BJ (cell line): ENCODE measurements around the gene GBP7. TPM values are rescaled to one million over a fixed set of nuclear protein-coding genes. Genes with fewer than 3 reads are reported as not detected.

Experiments
- CTCF ChIA-PET: fragments of 350-600 bp; formaldehyde crosslinking; extraction: SDS; loops from one replicate; lab custom pipeline; 2021; ENCODE audit warnings: antibody characterized with exemption, inconsistent platforms; lab: Yijun Ruan, JAX
- POLR2A ChIA-PET: fragments of 300-600 bp; sonication (Branson Sonifier 250); formaldehyde crosslinking; extraction: SDS; loops from one replicate; lab custom pipeline; 2021; ENCODE audit warnings: antibody characterized with exemption; lab: Charles Lee
- DNase-seq: peaks from one replicate; pipeline ENCODE4 v3.0.0-alpha.2; 2011; ENCODE audit warnings: low read depth
- H3K27me3 ChIP-seq: 2 replicates; pipeline ENCODE4 v1.6.0; 2011; ENCODE audit warnings: low read length; ENCODE audit not compliant: control insufficient read depth, insufficient read depth
- H3K36me3 ChIP-seq: 2 replicates; pipeline ENCODE4 v1.5.1; 2011; ENCODE audit warnings: low read length; ENCODE audit not compliant: control insufficient read depth, insufficient read depth
- H3K4me3 ChIP-seq: 2 replicates; pipeline ENCODE4 v1.5.1; 2011; ENCODE audit warnings: low read depth, mild to moderate bottlenecking, control low read depth, low read length
- polyA plus RNA-seq: library from polyadenylated mRNA; depleted of rRNA; stranded (reverse); fragments of >200 nt; gene quantifications from 2 replicates; pipeline ENCODE4 v1.2.3, GENCODE V29; 2011
- TF ChIP-seq, protein P1 (sequence below): IDR thresholded peaks from 2 replicates; pipeline ENCODE4 v1.5.1; 2011; ENCODE audit warnings: low read depth, mild to moderate bottlenecking, control low read depth, inconsistent platforms, low read length, moderate library complexity; ENCODE audit not compliant: insufficient read depth

Gene GBP7
- polyA plus RNA-seq, 1 experiment = not detected

DNA sequence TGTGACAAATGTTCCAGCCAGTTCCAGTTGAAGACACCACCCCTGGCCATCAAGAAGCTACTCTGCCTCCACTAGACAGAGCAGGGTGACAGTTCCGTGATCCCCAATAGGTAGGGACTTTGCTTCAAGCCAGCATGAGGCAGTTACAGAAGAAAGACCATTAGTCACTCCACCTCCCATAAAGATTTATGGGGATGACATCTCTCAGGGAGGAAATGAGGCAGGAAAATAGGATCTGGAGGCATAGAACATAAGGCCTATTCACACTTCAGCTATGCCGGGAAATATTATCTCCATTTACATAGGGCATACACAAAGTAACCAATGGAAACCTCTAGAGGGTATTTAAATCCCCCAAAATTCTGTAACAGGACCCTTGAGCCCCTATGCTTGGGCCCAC lies 3.5 kb upstream of the GBP7 start:
- CTCF ChIA-PET = interaction anchor here (0.6 kb wide), 1 partner anchor 12 kb away, joined by 3 read pairs; no protein-coding TSS in a partner anchor
- POLR2A ChIA-PET = no interaction called here
- no peak overlapping the region for H3K4me3 ChIP-seq
- DNase-seq = no peak
- H3K36me3 ChIP-seq = no peaks in the 10 kb centered on the region
- TF ChIP-seq, protein P1, sequence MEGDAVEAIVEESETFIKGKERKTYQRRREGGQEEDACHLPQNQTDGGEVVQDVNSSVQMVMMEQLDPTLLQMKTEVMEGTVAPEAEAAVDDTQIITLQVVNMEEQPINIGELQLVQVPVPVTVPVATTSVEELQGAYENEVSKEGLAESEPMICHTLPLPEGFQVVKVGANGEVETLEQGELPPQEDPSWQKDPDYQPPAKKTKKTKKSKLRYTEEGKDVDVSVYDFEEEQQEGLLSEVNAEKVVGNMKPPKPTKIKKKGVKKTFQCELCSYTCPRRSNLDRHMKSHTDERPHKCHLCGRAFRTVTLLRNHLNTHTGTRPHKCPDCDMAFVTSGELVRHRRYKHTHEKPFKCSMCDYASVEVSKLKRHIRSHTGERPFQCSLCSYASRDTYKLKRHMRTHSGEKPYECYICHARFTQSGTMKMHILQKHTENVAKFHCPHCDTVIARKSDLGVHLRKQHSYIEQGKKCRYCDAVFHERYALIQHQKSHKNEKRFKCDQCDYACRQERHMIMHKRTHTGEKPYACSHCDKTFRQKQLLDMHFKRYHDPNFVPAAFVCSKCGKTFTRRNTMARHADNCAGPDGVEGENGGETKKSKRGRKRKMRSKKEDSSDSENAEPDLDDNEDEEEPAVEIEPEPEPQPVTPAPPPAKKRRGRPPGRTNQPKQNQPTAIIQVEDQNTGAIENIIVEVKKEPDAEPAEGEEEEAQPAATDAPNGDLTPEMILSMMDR = no peak
- H3K27me3 ChIP-seq = no peaks in the 10 kb centered on the region

- Histone ChIP-seq H3K27me3 (no peaks in the 10 kb centered on the region), H3K4me3 (no peak overlapping the region), H3K36me3 (no peaks in the 10 kb centered on the region)
- TF ChIP-seq, protein P1 = no peak
- POLR2A ChIA-PET = no interaction called here
- CTCF ChIA-PET = interaction anchor here (1.1 kb wide), 1 partner anchor 20 kb away, joined by 3 read pairs; no protein-coding TSS in a partner anchor
- no peak for DNase-seq
Measured at GRCh38 chr1:89176971-89177370, 1.2 kb upstream of the GBP7 start.

DNA sequence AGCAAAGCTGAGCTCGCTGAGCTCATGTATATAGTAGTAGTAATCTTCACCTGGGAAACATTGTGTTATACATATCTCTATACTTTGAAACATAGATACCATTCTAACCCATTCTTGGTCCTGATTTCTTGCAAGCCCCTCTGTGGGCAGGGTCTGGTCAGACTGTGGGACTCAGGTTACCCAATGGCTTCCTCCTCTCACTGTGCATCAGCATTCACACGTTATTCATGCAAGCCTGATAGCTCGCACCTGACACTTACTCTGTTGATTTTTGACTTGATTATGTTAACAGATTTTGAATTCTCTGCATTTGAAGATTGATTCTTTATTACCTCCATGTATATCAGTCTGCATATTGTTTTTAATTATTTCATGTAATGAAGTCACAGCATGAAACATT lies 1.3 kb downstream of the GBP7 start:
- CTCF ChIA-PET = no interaction called here
- TF ChIP-seq, protein P1 = no peak
- POLR2A ChIA-PET = no interaction called here
- no peaks in the 10 kb centered on the region for H3K27me3 ChIP-seq
- no peak for DNase-seq
- H3K4me3 ChIP-seq = no peak overlapping the region
- H3K36me3 ChIP-seq = no peaks in the 10 kb centered on the region

DNA sequence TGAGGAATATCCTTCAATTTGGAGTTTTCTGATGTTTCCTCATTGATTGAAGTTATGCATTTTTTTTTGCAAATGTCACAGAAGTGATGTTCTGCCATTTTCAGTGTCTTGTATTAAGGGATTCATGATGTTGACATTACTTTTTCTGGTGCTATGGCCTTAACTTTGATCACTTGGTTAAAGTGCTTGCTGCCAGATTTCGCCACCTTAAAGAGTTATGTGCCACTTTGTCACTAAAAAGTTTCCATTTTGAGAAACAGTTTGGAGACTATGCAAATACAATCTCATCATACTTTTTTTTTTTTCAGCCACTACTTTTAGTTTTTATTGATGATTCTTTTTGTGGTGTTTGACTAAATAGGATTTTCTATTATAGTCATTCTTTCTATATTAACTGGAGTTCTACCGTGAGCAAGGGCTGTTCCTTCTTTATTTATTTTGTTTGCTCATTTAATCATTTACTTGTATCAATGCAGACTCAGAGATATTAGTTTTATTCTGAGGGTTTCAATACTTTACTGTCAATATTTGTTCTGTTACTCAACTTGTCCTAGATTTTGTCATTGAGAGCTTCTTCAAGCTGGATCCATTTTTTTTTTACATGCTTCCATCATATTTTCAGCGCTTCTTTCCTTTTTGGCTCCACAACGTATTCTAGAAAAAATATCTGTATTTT lies 3.2 kb downstream of the GBP7 start:
- no peak overlapping the region for H3K4me3 ChIP-seq
- H3K27me3 ChIP-seq = no peaks in the 10 kb centered on the region
- POLR2A ChIA-PET = no interaction called here
- no peak for DNase-seq
- TF ChIP-seq, protein P1 = no peak
- CTCF ChIA-PET = interaction anchor here (1.2 to 1.3 kb wide), 2 partner anchors 12 to 32 kb away, joined by 3 read pairs; no protein-coding TSS in a partner anchor
- H3K36me3 ChIP-seq = no peaks in the 10 kb centered on the region

DNA sequence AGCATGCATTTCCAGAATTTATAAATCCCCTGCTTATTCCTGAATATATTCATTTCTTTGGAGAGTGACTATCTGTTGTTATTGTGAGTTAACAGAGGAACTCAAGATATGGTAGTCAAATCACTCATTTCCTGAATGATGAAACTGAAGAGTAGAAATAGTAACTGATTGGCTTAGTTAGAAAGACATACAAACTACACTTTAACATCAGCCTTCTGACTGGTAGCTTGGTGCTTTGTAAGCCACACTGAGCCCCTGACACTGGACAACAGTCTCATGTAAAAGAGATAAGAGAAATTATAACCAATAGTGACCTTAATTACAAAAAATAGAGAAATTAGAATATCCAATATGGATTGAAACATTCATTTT lies 4.8 kb downstream of the GBP7 start:
- no peak for DNase-seq
- POLR2A ChIA-PET = no interaction called here
- Histone ChIP-seq H3K4me3 (no peak overlapping the region), H3K36me3 (no peaks in the 10 kb centered on the region), H3K27me3 (no peaks in the 10 kb centered on the region)
- TF ChIP-seq, protein P1 = no peak
- CTCF ChIA-PET = interaction anchor here (1.2 kb wide), 1 partner anchor 11 kb away, joined by 3 read pairs; no protein-coding TSS in a partner anchor
